IPS DF 6.9 (cell line): ENCODE measurements around the gene COL25A1.
"Not testable (repeated sequence)": the region's sequence is repeated elsewhere in the genome, so short reads cannot be mapped to it uniquely, and the experiment has no call there.

Experiments used
- DNase-seq: peaks from one replicate; pipeline ENCODE4 v3.0.0-alpha.2; 2013; ENCODE audit warnings: low read depth, low spot score
- H3K27ac ChIP-seq: one replicate; pipeline ENCODE4 v1.5.1; 2013; ENCODE audit warnings: low read length, control low read depth
- H3K27me3 ChIP-seq: 2 replicates; pipeline ENCODE4 v1.6.1; 2013; ENCODE audit warnings: mild to moderate bottlenecking, low read length; ENCODE audit not compliant: control insufficient read depth, insufficient read depth
- H3K36me3 ChIP-seq: 2 replicates; pipeline ENCODE4 v1.6.1; 2013; ENCODE audit warnings: low read length; ENCODE audit not compliant: control insufficient read depth, insufficient read depth
- H3K4me1 ChIP-seq: 2 replicates; pipeline ENCODE4 v1.6.1; 2013; ENCODE audit warnings: low read length; ENCODE audit not compliant: control insufficient read depth, insufficient read depth
- H3K4me3 ChIP-seq: 2 replicates; pipeline ENCODE4 v1.5.1; 2013; ENCODE audit warnings: mild to moderate bottlenecking, low read length
- H3K9me3 ChIP-seq: 2 replicates; pipeline ENCODE4 v1.6.1; 2013; ENCODE audit warnings: low read length, inconsistent platforms; ENCODE audit not compliant: control insufficient read depth, insufficient read depth
- WGBS: extraction: QIAGEN DNeasy Blood & Tissue Kit; methylation state at CpG from one replicate; pipeline ENCODE4 v1.1.7; 2013; ENCODE audit warnings: mixed read lengths, missing lambda C conversion rate; ENCODE audit not compliant: insufficient read length, insufficient coverage; 5-methylcytosine and 5-hydroxymethylcytosine counted together

COL25A1 gene

GRCh38 chr4:109072595-109072994, 229.9 kb downstream of the COL25A1 start:
- WGBS: no CpG with 5 or more reads among the region's 2 CpGs
- H3K9me3 ChIP-seq: no peaks in the 10 kb centered on the region
- no peak overlapping the region for H3K27ac ChIP-seq
- DNase-seq: no peak
- H3K4me1 ChIP-seq: no peaks in the 10 kb centered on the region
- no peaks in the 10 kb centered on the region for H3K27me3 ChIP-seq
- H3K36me3 ChIP-seq: no peaks in the 10 kb centered on the region
- no peak overlapping the region for H3K4me3 ChIP-seq

- not testable (repeated sequence) for H3K27ac ChIP-seq, H3K27me3 ChIP-seq, H3K4me3 ChIP-seq, H3K9me3 ChIP-seq, DNase-seq, H3K36me3 ChIP-seq, H3K4me1 ChIP-seq
- no CpG with 5 or more reads among the region's 7 CpGs for WGBS
Observed at GRCh38 chr4:109070677-109071076, 231.8 kb downstream of the COL25A1 start.

- H3K4me1 ChIP-seq: no peaks in the 10 kb centered on the region
- no peaks in the 10 kb centered on the region for H3K9me3 ChIP-seq
- no peak overlapping the region for H3K4me3 ChIP-seq
- H3K27ac ChIP-seq: no peak overlapping the region
- no peaks in the 10 kb centered on the region for H3K36me3 ChIP-seq
- H3K27me3 ChIP-seq: no peaks in the 10 kb centered on the region
- DNase-seq: no peak
- WGBS: no CpG with 5 or more reads among the region's 4 CpGs
Observed at GRCh38 chr4:109067508-109068235, 234.8 kb downstream of the COL25A1 start.

- H3K27me3 ChIP-seq: no peaks in the 10 kb centered on the region
- no peaks in the 10 kb centered on the region for H3K36me3 ChIP-seq
- no peak overlapping the region for H3K4me3 ChIP-seq
- WGBS: no CpG with 5 or more reads among the region's 4 CpGs
- H3K4me1 ChIP-seq: no peaks in the 10 kb centered on the region
- H3K27ac ChIP-seq: no peak overlapping the region
- no peaks in the 10 kb centered on the region for H3K9me3 ChIP-seq
- DNase-seq: no peak
Observed at GRCh38 chr4:109065006-109065405, 237.5 kb downstream of the COL25A1 start.

- no CpG with 5 or more reads among the region's 5 CpGs for WGBS
- DNase-seq: no peak
Observed at GRCh38 chr4:109053257-109053656, 249.2 kb downstream of the COL25A1 start.

GRCh38 chr4:109052821-109053220, 249.6 kb downstream of the COL25A1 start:
- no peaks in the 10 kb centered on the region for H3K9me3 ChIP-seq

More at GRCh38 chr4:109053257-109053656, 249.2 kb downstream of the COL25A1 start:
- no peak overlapping the region for H3K27ac ChIP-seq
- H3K4me3 ChIP-seq: no peak overlapping the region
- no peaks in the 10 kb centered on the region for H3K9me3 ChIP-seq
- H3K36me3 ChIP-seq: no peaks in the 10 kb centered on the region
- H3K4me1 ChIP-seq: no peaks in the 10 kb centered on the region
- no peaks in the 10 kb centered on the region for H3K27me3 ChIP-seq

GRCh38 chr4:109051054-109051453, 251.4 kb downstream of the COL25A1 start:
- H3K27ac ChIP-seq: no peak overlapping the region
- no peak for DNase-seq
- H3K27me3 ChIP-seq: no peaks in the 10 kb centered on the region
- no peak overlapping the region for H3K4me3 ChIP-seq
- no peaks in the 10 kb centered on the region for H3K9me3 ChIP-seq
- no peaks in the 10 kb centered on the region for H3K4me1 ChIP-seq
- WGBS: no CpG with 5 or more reads among the region's 2 CpGs
- H3K36me3 ChIP-seq: no peaks in the 10 kb centered on the region

More at GRCh38 chr4:109052821-109053220, 249.6 kb downstream of the COL25A1 start:
- Histone ChIP-seq H3K4me1 (no peaks in the 10 kb centered on the region), H3K4me3 (no peak overlapping the region), H3K27me3 (no peaks in the 10 kb centered on the region), H3K27ac (no peak overlapping the region), H3K36me3 (no peaks in the 10 kb centered on the region)
- WGBS: no CpG with 5 or more reads among the region's 1 CpG
- DNase-seq: no peak

- H3K27me3 ChIP-seq: no peaks in the 10 kb centered on the region
- H3K4me1 ChIP-seq: no peaks in the 10 kb centered on the region
- WGBS: no CpG with 5 or more reads among the region's 3 CpGs
- no peak overlapping the region for H3K4me3 ChIP-seq
- no peak overlapping the region for H3K27ac ChIP-seq
- no peak for DNase-seq
- no peaks in the 10 kb centered on the region for H3K9me3 ChIP-seq
- H3K36me3 ChIP-seq: no peaks in the 10 kb centered on the region
Observed at GRCh38 chr4:109049926-109050325, 252.5 kb downstream of the COL25A1 start.

- no peak for DNase-seq
- Histone ChIP-seq H3K27me3 (no peaks in the 10 kb centered on the region), H3K27ac (no peak overlapping the region), H3K9me3 (no peaks in the 10 kb centered on the region), H3K36me3 (no peaks in the 10 kb centered on the region), H3K4me1 (no peaks in the 10 kb centered on the region), H3K4me3 (no peak overlapping the region)
- WGBS: no CpG with 5 or more reads among the region's 7 CpGs
Observed at GRCh38 chr4:109046471-109047201, 255.8 kb downstream of the COL25A1 start.

GRCh38 chr4:109044431-109044830, 258.0 kb downstream of the COL25A1 start:
- Histone ChIP-seq H3K36me3 (no peaks in the 10 kb centered on the region), H3K27ac (no peak overlapping the region), H3K9me3 (no peaks in the 10 kb centered on the region), H3K4me3 (no peak overlapping the region), H3K4me1 (no peaks in the 10 kb centered on the region), H3K27me3 (no peaks in the 10 kb centered on the region)
- no CpG with 5 or more reads among the region's 3 CpGs for WGBS
- DNase-seq: no peak
